Stimulated activated naive CD4-positive, alpha-beta T cell (primary cell): Measurements from ENCODE around the gene ABI3BP.
A peak's percentile ranks its signal among the peaks of the same experiment; 100 is the strongest.
"Not testable (repeated sequence)": the region's sequence is repeated elsewhere in the genome, so short reads cannot be mapped to it uniquely, and the experiment has no call there.

Experiments
- DNase-seq, 6 experiments: peaks; one replicate each; lab custom pipeline; 2025; lab: John Stamatoyannopoulos, UW

ABI3BP gene

GRCh38 chr3:100993309-100993708 lies at the start of gene ABI3BP:
Gene ABI3BP, minus strand, starts transcription at chr3:100993421. Its CDS starts 37 bp downstream, at chr3:100993384.
- DNase-seq, result peak in 1 of 6 experiments; percentile 0

- no peak for DNase-seq
These were observed 46.1 kb upstream of the ABI3BP start for GRCh38 chr3:101039285-101039684.

GRCh38 chr3:101038880-101039279 lies 45.7 kb upstream of the ABI3BP start:
- DNase-seq, result no peak

- no peak for DNase-seq
These were observed 45.2 kb upstream of the ABI3BP start for GRCh38 chr3:101038393-101038792.

- DNase-seq, result no peak
These were observed 44.4 kb upstream of the ABI3BP start for GRCh38 chr3:101037613-101038012.

GRCh38 chr3:101036676-101037075 lies 43.5 kb upstream of the ABI3BP start:
- DNase-seq, result no peak

- DNase-seq, result no peak
These were observed 43.0 kb upstream of the ABI3BP start for GRCh38 chr3:101036213-101036618.

- no peak for DNase-seq
These were observed 34.1 kb upstream of the ABI3BP start for GRCh38 chr3:101027286-101027685.

GRCh38 chr3:101026881-101027280 lies 33.7 kb upstream of the ABI3BP start:
- no peak for DNase-seq

GRCh38 chr3:101026244-101026643 lies 33.0 kb upstream of the ABI3BP start:
- DNase-seq, result no peak

- no peak for DNase-seq
These were observed 27.3 kb upstream of the ABI3BP start for GRCh38 chr3:101020351-101021015.

GRCh38 chr3:101017017-101017416 lies 23.8 kb upstream of the ABI3BP start:
- no peak for DNase-seq

GRCh38 chr3:101012312-101012711 lies 19.1 kb upstream of the ABI3BP start:
- DNase-seq, result not testable (repeated sequence)

GRCh38 chr3:101011136-101011535 lies 17.9 kb upstream of the ABI3BP start:
- DNase-seq, result no peak

- no peak for DNase-seq
These were observed 17.1 kb upstream of the ABI3BP start for GRCh38 chr3:101010296-101010695.

- no peak for DNase-seq
These were observed 16.2 kb upstream of the ABI3BP start for GRCh38 chr3:101009386-101009785.

- DNase-seq, result no peak
These were observed 5.9 kb upstream of the ABI3BP start for GRCh38 chr3:100999160-100999559.

GRCh38 chr3:100994809-100995208 lies 1.6 kb upstream of the ABI3BP start:
- DNase-seq, result no peak

- DNase-seq, result no peak
These were observed 966 bp upstream of the ABI3BP start for GRCh38 chr3:100994187-100994586.

GRCh38 chr3:100992231-100993012 lies 799 bp downstream of the ABI3BP start:
- no peak for DNase-seq

GRCh38 chr3:100988080-100988479 lies 5.1 kb downstream of the ABI3BP start:
- DNase-seq, result no peak

GRCh38 chr3:100984308-100984707 lies 8.9 kb downstream of the ABI3BP start:
- DNase-seq, result no peak

- DNase-seq, result no peak
These were observed 10.5 kb downstream of the ABI3BP start for GRCh38 chr3:100982710-100983109.
